ENCODE data around the gene FOCAD. TPM values are rescaled to one million over a fixed set of nuclear protein-coding genes. Genes with fewer than 3 reads are reported as not detected.

Gene FOCAD
- total and polyA plus RNA-seq, 2 donors (not counting 1 experiment from before 2014, with no cell fraction given), result 4.0 to 10.1 TPM

DNA sequence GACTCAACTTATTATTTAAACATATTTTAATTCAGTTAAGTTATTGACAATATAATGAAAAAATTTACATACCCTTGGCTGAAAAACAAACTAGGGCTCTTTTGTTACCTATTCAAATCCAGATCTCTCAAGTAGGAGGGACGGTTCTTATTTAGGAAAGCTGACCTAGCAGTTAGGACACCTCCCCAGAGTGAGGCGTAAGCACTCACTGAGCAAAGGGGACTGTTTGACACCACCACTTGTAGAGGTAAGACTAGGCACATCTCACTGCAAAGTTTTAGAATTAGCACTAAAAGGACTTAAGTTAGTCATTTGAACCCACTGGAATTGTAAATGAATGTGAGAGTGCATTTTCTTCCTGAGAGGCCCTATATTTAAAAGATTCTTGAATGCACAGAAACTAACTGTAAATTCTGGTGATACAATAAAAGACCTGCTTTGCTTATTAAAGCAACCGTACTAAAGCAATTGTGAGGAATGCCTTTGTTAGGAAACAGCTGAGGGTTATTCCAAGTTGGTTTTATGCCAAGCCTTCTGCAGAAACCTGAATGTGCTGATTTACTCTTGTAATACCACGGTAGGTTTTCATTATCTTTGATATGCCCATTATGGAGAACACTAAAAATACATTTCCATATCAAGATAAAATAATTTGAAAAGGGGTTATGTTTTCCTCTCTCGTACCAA lies 331.2 kb downstream of the FOCAD start:
- H3K79me2 ChIP-seq (ENCODE audit: control insufficient read depth, insufficient read depth, low read length), result peaks cover 3% of the 10 kb centered on the region
- intact Hi-C loops (cut with micrococcal nuclease), result loop anchor here (10.0 kb wide), 1 partner anchor 60 kb away; no protein-coding TSS in a partner anchor
- no peaks in the 10 kb centered on the region for H3K9me3 Mint-ChIP-seq (ENCODE audit: insufficient read depth)
- H3K4me1 Mint-ChIP-seq, result peaks cover 12% of the 10 kb centered on the region
- DNase-seq, result no peak
- H3K9me3 ChIP-seq (ENCODE audit: control extremely low read depth in 1 of 3, control insufficient read depth in 2 of 3, insufficient read depth in 1 of 3, low read length in 2 of 3), result no peaks in the 10 kb centered on the region
- H3K27me3 ChIP-seq (replicated peaks in 1 of 4; ENCODE audit: control extremely low read depth in 1 of 4, control insufficient read depth in 3 of 4, insufficient read depth in 4 of 4, low read length in 3 of 4), result no peaks in the 10 kb centered on the region
- H3K36me3 ChIP-seq (replicated peaks in 1 of 2; ENCODE audit: control extremely low read depth in 1 of 2, control insufficient read depth in 1 of 2, extremely low read depth in 1 of 2, insufficient read depth in 2 of 2, low read length in 1 of 2), result peaks cover 6 to 8% of the 10 kb centered on the region in 2 experiments
- H3K27ac Mint-ChIP-seq, result no peak overlapping the region
- H4K20me1 ChIP-seq (ENCODE audit: control insufficient read depth, insufficient read depth, low read length, poor library complexity, severe bottlenecking), result peaks cover 5% of the 10 kb centered on the region
- 92% methylated on average over 2 of the region's 5 CpGs for WGBS (ENCODE audit: insufficient coverage)
- no peak overlapping the region for H2AFZ ChIP-seq (ENCODE audit: insufficient read depth, low read depth, low read length, poor library complexity, severe bottlenecking)
- no peak overlapping the region for H3K4me3 Mint-ChIP-seq
- no peak overlapping the region for H3K4me3 ChIP-seq (ENCODE audit: control extremely low read depth in 1 of 5, extremely low read depth in 1 of 5, insufficient read depth in 1 of 5, low read depth in 2 of 5, low read length in 4 of 5)
- no peak overlapping the region for H3K9ac ChIP-seq (ENCODE audit: low read length)
- no peak for ATAC-seq (ENCODE audit: low read depth)
- TF ChIP-seq EZH2 (IDR thresholded peaks at IDR 0.05; ENCODE audit: borderline replicate concordance, insufficient read depth, low read depth, low read length, poor library complexity, severe bottlenecking) (no peak), CTCF (IDR thresholded peaks at IDR 0.05) (no peak)
- ChIA-PET CTCF (no interaction called here), POLR2A (no interaction called here)
- H3K4me1 ChIP-seq (ENCODE audit: control insufficient read depth in 2 of 2, insufficient read depth in 2 of 2, low read length in 2 of 2), result peaks cover 0 to 7% of the 10 kb centered on the region in 2 donors
- no peak overlapping the region for H3K27ac ChIP-seq (ENCODE audit: low read length in 2 of 2)
- H3K4me2 ChIP-seq (replicated peaks; ENCODE audit: low read depth, low read length, poor library complexity, severe bottlenecking), result no peak overlapping the region
- no peaks in the 10 kb centered on the region for H3K27me3 Mint-ChIP-seq

DNA sequence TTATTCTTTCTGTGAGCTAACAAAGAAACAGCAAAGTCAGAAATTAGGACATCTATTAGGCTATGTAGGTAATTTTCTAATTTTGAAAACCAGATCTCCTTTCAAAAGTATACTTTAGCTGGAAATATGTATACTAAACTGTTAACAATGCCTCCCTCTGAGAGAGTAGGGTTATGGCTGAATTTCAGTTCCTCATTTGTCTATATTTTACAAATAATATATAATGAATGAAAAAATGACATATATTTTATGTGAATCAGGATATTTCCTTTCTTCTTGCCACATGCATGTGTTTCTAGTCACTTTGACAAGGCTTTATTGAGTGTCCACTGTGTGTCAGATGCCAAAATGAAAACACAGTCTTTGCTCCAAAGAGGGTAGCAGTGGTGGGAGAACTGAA lies 331.9 kb downstream of the FOCAD start:
- peaks cover 3% of the 10 kb centered on the region for H3K79me2 ChIP-seq (ENCODE audit: control insufficient read depth, insufficient read depth, low read length)
- no peak overlapping the region for H3K27ac ChIP-seq (ENCODE audit: low read length in 2 of 2)
- no peaks in the 10 kb centered on the region for H3K27me3 ChIP-seq (replicated peaks in 1 of 4; ENCODE audit: control extremely low read depth in 1 of 4, control insufficient read depth in 3 of 4, insufficient read depth in 4 of 4, low read length in 3 of 4)
- ChIA-PET CTCF (no interaction called here), POLR2A (no interaction called here)
- ATAC-seq (ENCODE audit: low read depth), result no peak
- no peaks in the 10 kb centered on the region for H3K9me3 ChIP-seq (ENCODE audit: control extremely low read depth in 1 of 3, control insufficient read depth in 2 of 3, insufficient read depth in 1 of 3, low read length in 2 of 3)
- H3K27ac Mint-ChIP-seq, result no peak overlapping the region
- H3K4me3 Mint-ChIP-seq, result no peak overlapping the region
- no peak overlapping the region for H2AFZ ChIP-seq (ENCODE audit: insufficient read depth, low read depth, low read length, poor library complexity, severe bottlenecking)
- peaks cover 12% of the 10 kb centered on the region for H3K4me1 Mint-ChIP-seq
- H3K4me2 ChIP-seq (replicated peaks; ENCODE audit: low read depth, low read length, poor library complexity, severe bottlenecking), result no peak overlapping the region
- H3K4me1 ChIP-seq (ENCODE audit: control insufficient read depth in 2 of 2, insufficient read depth in 2 of 2, low read length in 2 of 2), result peaks cover 0 to 7% of the 10 kb centered on the region in 2 donors
- peaks cover 5% of the 10 kb centered on the region for H4K20me1 ChIP-seq (ENCODE audit: control insufficient read depth, insufficient read depth, low read length, poor library complexity, severe bottlenecking)
- peaks cover 0 to 6% of the 10 kb centered on the region in 2 experiments for H3K36me3 ChIP-seq (replicated peaks in 1 of 2; ENCODE audit: control extremely low read depth in 1 of 2, control insufficient read depth in 1 of 2, extremely low read depth in 1 of 2, insufficient read depth in 2 of 2, low read length in 1 of 2)
- intact Hi-C loops (cut with micrococcal nuclease), result loop anchor here (10.0 kb wide), 1 partner anchor 61 kb away; no protein-coding TSS in a partner anchor
- H3K4me3 ChIP-seq (ENCODE audit: control extremely low read depth in 1 of 5, extremely low read depth in 1 of 5, insufficient read depth in 1 of 5, low read depth in 2 of 5, low read length in 4 of 5), result no peak overlapping the region
- no peaks in the 10 kb centered on the region for H3K27me3 Mint-ChIP-seq
- TF ChIP-seq EZH2 (IDR thresholded peaks at IDR 0.05; ENCODE audit: borderline replicate concordance, insufficient read depth, low read depth, low read length, poor library complexity, severe bottlenecking), result no peak
- H3K9me3 Mint-ChIP-seq (ENCODE audit: insufficient read depth), result no peaks in the 10 kb centered on the region
- no peak overlapping the region for H3K9ac ChIP-seq (ENCODE audit: low read length)
- no peak for DNase-seq
